Activated CD4-positive, alpha-beta T cell treated with anti-CD3 and anti-CD28 coated beads for 36 hours (primary cell): Measurements from ENCODE around the gene ARHGAP35. TPM values are rescaled to one million over a fixed set of nuclear protein-coding genes. Genes with fewer than 3 reads are reported as not detected.
"Not testable (repeated sequence)": the region's sequence is repeated elsewhere in the genome, so short reads cannot be mapped to it uniquely, and the experiment has no call there.

ENCODE experiments used
- ATAC-seq: fragments of 200-7000 bp; cut with Tn5 transposase; one replicate; pipeline ENCODE4 v1.10.0; 2021; ENCODE audit warnings: mild to moderate bottlenecking, moderate library complexity
- CTCF ChIA-PET: fragments of 350-600 bp; sonication (Branson Sonifier 250); formaldehyde crosslinking; loops from one replicate; lab custom pipeline; 2021; ENCODE audit warnings: antibody characterized with exemption; lab: Charles Lee
- POLR2A ChIA-PET: fragments of 350-600 bp; sonication (Branson Sonifier 250); formaldehyde crosslinking; loops from one replicate; lab custom pipeline; 2021; ENCODE audit warnings: antibody characterized with exemption, inconsistent platforms; lab: Charles Lee
- DNase-seq: peaks from one replicate; pipeline ENCODE4 v3.0.0-alpha.2; 2020
- H3K27ac Mint-ChIP-seq: one replicate; pipeline ENCODE4 v1.8.0; 2021; ENCODE audit warnings: mixed read lengths
- H3K27me3 Mint-ChIP-seq: one replicate; pipeline ENCODE4 v1.8.0; 2021; ENCODE audit warnings: mixed read lengths
- H3K36me3 Mint-ChIP-seq: one replicate; pipeline ENCODE4 v1.8.0; 2021; ENCODE audit warnings: low read depth, mixed read lengths
- H3K4me1 Mint-ChIP-seq: one replicate; pipeline ENCODE4 v1.8.0; 2021; ENCODE audit warnings: mixed read lengths
- H3K4me3 Mint-ChIP-seq: one replicate; pipeline ENCODE4 v1.8.0; 2021; ENCODE audit warnings: mild to moderate bottlenecking, moderate library complexity, mixed read lengths
- H3K9me3 Mint-ChIP-seq: one replicate; pipeline ENCODE4 v1.8.0; 2021; ENCODE audit warnings: low read depth, mixed read lengths
- intact Hi-C, 2 experiments: fragments of 100-400 bp; cut with DNase I in 1 of 2; cut with micrococcal nuclease in 1 of 2; formaldehyde crosslinking; loops; one replicate each; pipeline versions ENCODE4 v1.14.2 to v1.15.1; 2022 to 2024; cut with DNase I, micrococcal nuclease
- total RNA-seq, 2 experiments: library from RNA; stranded (reverse); gene quantifications; one replicate each; pipeline ENCODE4 v1.2.3, GENCODE V29; 2021

Gene ARHGAP35
- total RNA-seq, 2 experiments from 2014 or later = 16.5 to 17.2 TPM

GRCh38 chr19:46842791-46843190 lies 18.0 kb upstream of the ARHGAP35 start:
- POLR2A ChIA-PET = interaction anchor here (0.5 kb wide), 1 partner anchor 21 kb away, joined by 3 read pairs; no protein-coding TSS in a partner anchor
- intact Hi-C loops = no loop called here
- no peak overlapping the region for H3K27ac Mint-ChIP-seq

GRCh38 chr19:46844067-46844489 lies 16.7 kb upstream of the ARHGAP35 start:
- Mint-ChIP-seq H3K9me3 (no peaks in the 10 kb centered on the region), H3K27ac (no peak overlapping the region), H3K27me3 (no peaks in the 10 kb centered on the region), H3K36me3 (peaks cover 14% of the 10 kb centered on the region), H3K4me3 (no peak overlapping the region), H3K4me1 (peaks cover 10% of the 10 kb centered on the region)
- ATAC-seq (no peak), DNase-seq (no peak)
- intact Hi-C loops = no loop called here
- POLR2A ChIA-PET = interaction anchor here (0.6 kb wide), 1 partner anchor 104 kb away, joined by 4 read pairs; no protein-coding TSS in a partner anchor
- CTCF ChIA-PET = interaction anchor here (0.7 to 2.8 kb wide), 3 partner anchors 59 to 183 kb away, joined by 3 to 10 read pairs (median 4); partner anchors contain the start of gene DACT3

More at GRCh38 chr19:46842791-46843190, 18.0 kb upstream of the ARHGAP35 start:
- CTCF ChIA-PET = interaction anchor here (0.6 to 1.4 kb wide), 6 partner anchors 11 to 586 kb away, joined by 3 to 6 read pairs (median 4); no protein-coding TSS in a partner anchor
- H3K27me3 Mint-ChIP-seq = no peaks in the 10 kb centered on the region
- H3K4me1 Mint-ChIP-seq = peaks cover 9% of the 10 kb centered on the region
- H3K4me3 Mint-ChIP-seq = no peak overlapping the region
- DNase-seq (no peak), ATAC-seq (no peak)
- no peaks in the 10 kb centered on the region for H3K9me3 Mint-ChIP-seq
- peaks cover 19% of the 10 kb centered on the region for H3K36me3 Mint-ChIP-seq

- peaks cover 19% of the 10 kb centered on the region for H3K4me1 Mint-ChIP-seq
- H3K9me3 Mint-ChIP-seq = no peaks in the 10 kb centered on the region
- intact Hi-C loops = no loop called here
- POLR2A ChIA-PET = no interaction called here
- no peak overlapping the region for H3K27ac Mint-ChIP-seq
- CTCF ChIA-PET = interaction anchor here (0.6 to 2.8 kb wide), 2 partner anchors 88 to 182 kb away, joined by 3 to 10 read pairs; no protein-coding TSS in a partner anchor
- DNase-seq (no peak), ATAC-seq (no peak)
- no peak overlapping the region for H3K4me3 Mint-ChIP-seq
- H3K27me3 Mint-ChIP-seq = no peaks in the 10 kb centered on the region
- H3K36me3 Mint-ChIP-seq = peaks cover 14% of the 10 kb centered on the region
Observed at GRCh38 chr19:46845959-46846459, 14.8 kb upstream of the ARHGAP35 start.

- Mint-ChIP-seq H3K27ac (no peak overlapping the region), H3K4me1 (peaks cover 19% of the 10 kb centered on the region), H3K36me3 (peaks cover 10% of the 10 kb centered on the region), H3K27me3 (no peaks in the 10 kb centered on the region), H3K4me3 (no peak overlapping the region), H3K9me3 (no peaks in the 10 kb centered on the region)
- intact Hi-C loops = loop anchor here in 1 of 2 experiments (1.0 kb wide), 1 partner anchor 19 kb away; no protein-coding TSS in a partner anchor
- ChIA-PET CTCF (no interaction called here), POLR2A (no interaction called here)
- ATAC-seq (no peak), DNase-seq (no peak)
Observed at GRCh38 chr19:46847528-46847927, 13.3 kb upstream of the ARHGAP35 start.

- Mint-ChIP-seq H3K36me3 (peaks cover 4% of the 10 kb centered on the region), H3K9me3 (no peaks in the 10 kb centered on the region), H3K4me1 (peaks cover 19% of the 10 kb centered on the region), H3K27ac (no peak overlapping the region), H3K27me3 (no peaks in the 10 kb centered on the region), H3K4me3 (no peak overlapping the region)
- ChIA-PET CTCF (interaction anchor here (0.6 kb wide), 1 partner anchor 527 kb away, joined by 3 read pairs; no protein-coding TSS in a partner anchor), POLR2A (no interaction called here)
- ATAC-seq (no peak), DNase-seq (no peak)
- intact Hi-C loops = no loop called here
Observed at GRCh38 chr19:46848389-46848788, 12.4 kb upstream of the ARHGAP35 start.

- Mint-ChIP-seq H3K27me3 (no peaks in the 10 kb centered on the region), H3K4me1 (peaks cover 19% of the 10 kb centered on the region), H3K9me3 (no peaks in the 10 kb centered on the region), H3K4me3 (peak overlapping the region; percentile 92), H3K27ac (peak overlapping the region; percentile 58), H3K36me3 (peaks cover 4% of the 10 kb centered on the region)
- intact Hi-C loops = loop anchor here (1.0 to 10.0 kb wide), 6 partner anchors 11 to 987 kb away; partner anchors contain the start of genes ARHGAP35 (in 1 of the 2), CALM3 (in 1 of the 2), SLC1A5 (in 1 of the 2) and SYMPK (in 1 of the 2)
- ChIA-PET CTCF (interaction anchor here (0.7 to 1.6 kb wide), 2 partner anchors 9 to 142 kb away, joined by 3 to 13 read pairs; no protein-coding TSS in a partner anchor), POLR2A (interaction anchor here (1.0 kb wide), 1 partner anchor 9 kb away, joined by 3 read pairs; no protein-coding TSS in a partner anchor)
- no peak for ATAC-seq
- DNase-seq = no peak
Observed at GRCh38 chr19:46849610-46850009, 11.2 kb upstream of the ARHGAP35 start.

- Mint-ChIP-seq H3K4me1 (peaks cover 21% of the 10 kb centered on the region), H3K36me3 (peaks cover 4% of the 10 kb centered on the region), H3K27me3 (no peaks in the 10 kb centered on the region), H3K27ac (peak within 1 kb of the TSS; percentile 64), H3K9me3 (no peaks in the 10 kb centered on the region), H3K4me3 (peak within 1 kb of the TSS; percentile 92)
- ATAC-seq (peak; percentile 97), DNase-seq (peak; percentile 95)
- ChIA-PET CTCF (interaction anchor here (0.6 to 1.6 kb wide), 5 partner anchors 10 to 147 kb away, joined by 3 to 13 read pairs (median 4); no protein-coding TSS in a partner anchor), POLR2A (interaction anchor here (1.0 kb wide), 1 partner anchor 10 kb away, joined by 3 read pairs; no protein-coding TSS in a partner anchor)
- intact Hi-C loops = loop anchor here (1.0 to 10.0 kb wide), 6 partner anchors 10 to 988 kb away; partner anchors contain the start of genes TMEM160 (in 2 of the 2), ARHGAP35 (in 1 of the 2), CALM3 (in 1 of the 2) and SLC1A5 (in 1 of the 2)
Observed at GRCh38 chr19:46850228-46851203, 10.3 kb upstream of the ARHGAP35 start, which contains the start of gene AP2S1. AP2S1 (minus strand) TSS chr19:46850846; CDS start chr19:46850766, 80 bp downstream.

GRCh38 chr19:46852830-46853229 lies 8.0 kb upstream of the ARHGAP35 start:
- Mint-ChIP-seq H3K27me3 (no peaks in the 10 kb centered on the region), H3K4me1 (peaks cover 27% of the 10 kb centered on the region), H3K36me3 (no peaks in the 10 kb centered on the region), H3K9me3 (no peaks in the 10 kb centered on the region), H3K4me3 (no peak overlapping the region), H3K27ac (no peak overlapping the region)
- ChIA-PET POLR2A (no interaction called here), CTCF (no interaction called here)
- ATAC-seq (no peak), DNase-seq (no peak)
- intact Hi-C loops = loop anchor here in 1 of 2 experiments (10.0 kb wide), 1 partner anchor 392 kb away; no protein-coding TSS in a partner anchor

- ATAC-seq, H3K9me3 Mint-ChIP-seq, DNase-seq, H3K27ac Mint-ChIP-seq, H3K27me3 Mint-ChIP-seq, H3K4me3 Mint-ChIP-seq, H3K36me3 Mint-ChIP-seq, POLR2A ChIA-PET: not testable (repeated sequence)
- CTCF ChIA-PET = interaction anchor here (0.6 to 1.1 kb wide), 4 partner anchors 11 to 735 kb away, joined by 3 to 4 read pairs (median 4); no protein-coding TSS in a partner anchor
- intact Hi-C loops = loop anchor here in 1 of 2 experiments (10.0 kb wide), 1 partner anchor 390 kb away; no protein-coding TSS in a partner anchor
- peaks cover 21% of the 10 kb centered on the region for H3K4me1 Mint-ChIP-seq
Observed at GRCh38 chr19:46854698-46855097, 6.1 kb upstream of the ARHGAP35 start.
